CD4-positive, alpha-beta memory T cell (primary cell): Measurements from ENCODE around the gene PTPRD. TPM values are rescaled to one million over a fixed set of nuclear protein-coding genes. Genes with fewer than 3 reads are reported as not detected.

Experiments used
- CTCF ChIA-PET: fragments of 350-600 bp; sonication (Branson Sonifier 250); formaldehyde crosslinking; loops from one replicate; lab custom pipeline; 2021; ENCODE audit warnings: inconsistent platforms; ENCODE audit not compliant: partially characterized antibody; lab: Charles Lee
- POLR2A ChIA-PET: fragments of 350-600 bp; sonication (Branson Sonifier 250); formaldehyde crosslinking; loops from one replicate; lab custom pipeline; 2021; ENCODE audit not compliant: partially characterized antibody; lab: Charles Lee
- DNase-seq, 5 donors: peaks; one replicate each; pipeline versions ENCODE4 v3.0.0 to v3.0.0-alpha.2; 2020 to 2022; ENCODE audit warnings: mixed read lengths in 1 of 5
- H3K27ac ChIP-seq: one replicate; pipeline ENCODE4 v1.7.0; 2013; ENCODE audit warnings: low read depth, low read length
- H3K27me3 ChIP-seq: 2 replicates; pipeline ENCODE4 v1.7.0; 2013; ENCODE audit warnings: mild to moderate bottlenecking, low read length, moderate library complexity; ENCODE audit not compliant: insufficient read depth
- H3K36me3 ChIP-seq: 2 replicates; pipeline ENCODE4 v1.7.0; 2013; ENCODE audit warnings: mild to moderate bottlenecking, low read length, moderate library complexity; ENCODE audit not compliant: insufficient read depth
- H3K4me1 ChIP-seq: 2 replicates; pipeline ENCODE4 v1.7.0; 2013; ENCODE audit warnings: mild to moderate bottlenecking, low read length, moderate library complexity; ENCODE audit not compliant: insufficient read depth
- H3K4me3 ChIP-seq, 2 donors: one replicate each; pipeline ENCODE4 v1.7.0; 2013; ENCODE audit warnings: low read length in 2 of 2, mild to moderate bottlenecking in 1 of 2
- H3K9me3 ChIP-seq, 2 donors: one replicate each; pipeline ENCODE4 v1.7.0; 2013; ENCODE audit warnings: low read length in 2 of 2, control low read depth in 1 of 2; ENCODE audit not compliant: control insufficient read depth in 1 of 2
- H3K27ac Mint-ChIP-seq, 7 donors: one replicate each; pipeline ENCODE4 v1.8.0; 2020 to 2021; ENCODE audit warnings: mixed read lengths in 7 of 7, mild to moderate bottlenecking in 6 of 7, inconsistent platforms in 3 of 7, moderate library complexity in 3 of 7
- H3K27me3 Mint-ChIP-seq, 2 donors: one replicate each; pipeline ENCODE4 v1.8.0; 2020 to 2021; ENCODE audit warnings: mixed read lengths in 2 of 2
- H3K36me3 Mint-ChIP-seq, 2 donors: one replicate each; pipeline ENCODE4 v1.8.0; 2020 to 2021; ENCODE audit warnings: mixed read lengths in 2 of 2, inconsistent platforms in 1 of 2, mild to moderate bottlenecking in 1 of 2
- H3K4me1 Mint-ChIP-seq, 4 donors: one replicate each; pipeline ENCODE4 v1.8.0; 2020 to 2021; ENCODE audit warnings: mixed read lengths in 4 of 4, mild to moderate bottlenecking in 1 of 4
- H3K4me3 Mint-ChIP-seq, 8 donors: one replicate each; pipeline ENCODE4 v1.8.0; 2020 to 2021; ENCODE audit warnings: mixed read lengths in 8 of 8, mild to moderate bottlenecking in 7 of 8, moderate library complexity in 6 of 8, inconsistent platforms in 3 of 8
- H3K9me3 Mint-ChIP-seq, 8 donors: one replicate each; pipeline ENCODE4 v1.8.0; 2020 to 2021; ENCODE audit warnings: mixed read lengths in 8 of 8, mild to moderate bottlenecking in 5 of 8, inconsistent platforms in 3 of 8, moderate library complexity in 1 of 8
- intact Hi-C: fragments of 100-400 bp; cut with micrococcal nuclease; formaldehyde crosslinking; loops from one replicate; pipeline ENCODE4 v1.15.1; 2023
- polyA plus RNA-seq, 2 donors: library from polyadenylated mRNA; unstranded; fragments of 300-500 nt; fragmentation: Illumina TruSeq; gene quantifications; one replicate each; pipeline ENCODE4 v1.2.3, GENCODE V29; 2021
- total RNA-seq, 2 experiments: library from RNA; stranded (reverse); gene quantifications; one replicate each; pipeline ENCODE4 v1.2.3, GENCODE V29; 2021

Gene PTPRD
- total and polyA plus RNA-seq, 4 experiments from 2014 or later: not detected

GRCh38 chr9:9214066-9214465 is 1398.7 kb downstream of the PTPRD start:
- DNase-seq: no peak
- Mint-ChIP-seq H3K4me3 (no peak overlapping the region), H3K9me3 (peaks cover 0 to 6% (median 1%) of the 10 kb centered on the region in 8 donors), H3K36me3 (no peaks in the 10 kb centered on the region), H3K4me1 (no peaks in the 10 kb centered on the region), H3K27ac (no peak overlapping the region), H3K27me3 (no peaks in the 10 kb centered on the region)
- Histone ChIP-seq H3K27ac (no peak overlapping the region), H3K27me3 (no peaks in the 10 kb centered on the region), H3K4me3 (no peak overlapping the region), H3K4me1 (no peaks in the 10 kb centered on the region), H3K9me3 (no peaks in the 10 kb centered on the region), H3K36me3 (no peaks in the 10 kb centered on the region)
- intact Hi-C loops: no loop called here
- ChIA-PET POLR2A (no interaction called here), CTCF (no interaction called here)

- Histone ChIP-seq H3K4me3 (no peak overlapping the region), H3K27me3 (no peaks in the 10 kb centered on the region), H3K9me3 (no peaks in the 10 kb centered on the region), H3K36me3 (no peaks in the 10 kb centered on the region), H3K27ac (no peak overlapping the region), H3K4me1 (no peaks in the 10 kb centered on the region)
- intact Hi-C loops: no loop called here
- no peaks in the 10 kb centered on the region for H3K27me3 Mint-ChIP-seq
- no peak for DNase-seq
- CTCF ChIA-PET: no interaction called here
- H3K4me3 Mint-ChIP-seq: no peak overlapping the region
- no peak overlapping the region for H3K27ac Mint-ChIP-seq
- POLR2A ChIA-PET: no interaction called here
- H3K4me1 Mint-ChIP-seq: no peaks in the 10 kb centered on the region
- no peaks in the 10 kb centered on the region for H3K36me3 Mint-ChIP-seq
- peaks cover 0 to 6% (median 0%) of the 10 kb centered on the region in 8 donors for H3K9me3 Mint-ChIP-seq
Measured at GRCh38 chr9:9212963-9213362, 1399.8 kb downstream of the PTPRD start.

- Mint-ChIP-seq H3K4me1 (no peaks in the 10 kb centered on the region), H3K36me3 (no peaks in the 10 kb centered on the region), H3K9me3 (peaks cover 0 to 5% (median 0%) of the 10 kb centered on the region in 8 donors), H3K27me3 (no peaks in the 10 kb centered on the region), H3K4me3 (no peak overlapping the region), H3K27ac (no peak overlapping the region)
- DNase-seq: no peak
- no peaks in the 10 kb centered on the region for H3K27me3 ChIP-seq
- no peaks in the 10 kb centered on the region for H3K9me3 ChIP-seq
- H3K27ac ChIP-seq: no peak overlapping the region
- H3K36me3 ChIP-seq: no peaks in the 10 kb centered on the region
- H3K4me1 ChIP-seq: no peaks in the 10 kb centered on the region
- intact Hi-C loops: no loop called here
- ChIA-PET POLR2A (no interaction called here), CTCF (no interaction called here)
- H3K4me3 ChIP-seq: no peak overlapping the region
Measured at GRCh38 chr9:9202276-9202675, 1410.5 kb downstream of the PTPRD start.

GRCh38 chr9:9186086-9186485 is 1426.7 kb downstream of the PTPRD start:
- no peak for DNase-seq
- Histone ChIP-seq H3K4me3 (no peak overlapping the region), H3K36me3 (no peaks in the 10 kb centered on the region), H3K27ac (no peak overlapping the region), H3K9me3 (no peaks in the 10 kb centered on the region), H3K27me3 (no peaks in the 10 kb centered on the region), H3K4me1 (no peaks in the 10 kb centered on the region)
- H3K9me3 Mint-ChIP-seq: peaks cover 0 to 10% (median 4%) of the 10 kb centered on the region in 8 donors
- ChIA-PET CTCF (no interaction called here), POLR2A (no interaction called here)
- no peak overlapping the region for H3K4me3 Mint-ChIP-seq
- intact Hi-C loops: no loop called here
- H3K27me3 Mint-ChIP-seq: no peaks in the 10 kb centered on the region
- H3K36me3 Mint-ChIP-seq: no peaks in the 10 kb centered on the region
- no peak overlapping the region for H3K27ac Mint-ChIP-seq
- H3K4me1 Mint-ChIP-seq: no peaks in the 10 kb centered on the region

- H3K9me3 ChIP-seq: no peaks in the 10 kb centered on the region
- H3K27ac ChIP-seq: no peak overlapping the region
- ChIA-PET POLR2A (no interaction called here), CTCF (no interaction called here)
- H3K4me3 ChIP-seq: no peak overlapping the region
- Mint-ChIP-seq H3K9me3 (peaks cover 0 to 7% (median 1%) of the 10 kb centered on the region in 8 donors), H3K4me1 (no peaks in the 10 kb centered on the region), H3K27ac (no peak overlapping the region), H3K36me3 (no peaks in the 10 kb centered on the region), H3K4me3 (no peak overlapping the region), H3K27me3 (no peaks in the 10 kb centered on the region)
- DNase-seq: no peak
- intact Hi-C loops: no loop called here
- H3K27me3 ChIP-seq: no peaks in the 10 kb centered on the region
- no peaks in the 10 kb centered on the region for H3K4me1 ChIP-seq
- H3K36me3 ChIP-seq: no peaks in the 10 kb centered on the region
Measured at GRCh38 chr9:9182431-9182830, 1430.4 kb downstream of the PTPRD start.

GRCh38 chr9:9177081-9177480 is 1435.7 kb downstream of the PTPRD start:
- H3K9me3 Mint-ChIP-seq: peaks cover 0 to 6% (median 2%) of the 10 kb centered on the region in 8 donors
- H3K4me1 Mint-ChIP-seq: no peaks in the 10 kb centered on the region
- Histone ChIP-seq H3K36me3 (no peaks in the 10 kb centered on the region), H3K27ac (no peak overlapping the region), H3K4me1 (no peaks in the 10 kb centered on the region), H3K9me3 (no peaks in the 10 kb centered on the region), H3K4me3 (no peak overlapping the region), H3K27me3 (no peaks in the 10 kb centered on the region)
- POLR2A ChIA-PET: no interaction called here
- no peak overlapping the region for H3K4me3 Mint-ChIP-seq
- intact Hi-C loops: no loop called here
- CTCF ChIA-PET: no interaction called here
- no peaks in the 10 kb centered on the region for H3K27me3 Mint-ChIP-seq
- H3K27ac Mint-ChIP-seq: no peak overlapping the region
- no peak for DNase-seq
- H3K36me3 Mint-ChIP-seq: no peaks in the 10 kb centered on the region

GRCh38 chr9:9174358-9174757 is 1438.4 kb downstream of the PTPRD start:
- H3K36me3 Mint-ChIP-seq: no peaks in the 10 kb centered on the region
- ChIA-PET CTCF (no interaction called here), POLR2A (no interaction called here)
- no peaks in the 10 kb centered on the region for H3K27me3 Mint-ChIP-seq
- DNase-seq: no peak
- H3K9me3 Mint-ChIP-seq: peaks cover 0 to 6% (median 2%) of the 10 kb centered on the region in 8 donors
- H3K27ac Mint-ChIP-seq: no peak overlapping the region
- H3K27me3 ChIP-seq: no peaks in the 10 kb centered on the region
- H3K4me3 Mint-ChIP-seq: no peak overlapping the region
- no peaks in the 10 kb centered on the region for H3K36me3 ChIP-seq
- H3K9me3 ChIP-seq: no peaks in the 10 kb centered on the region
- no peaks in the 10 kb centered on the region for H3K4me1 Mint-ChIP-seq
- H3K27ac ChIP-seq: no peak overlapping the region
- H3K4me1 ChIP-seq: no peaks in the 10 kb centered on the region
- no peak overlapping the region for H3K4me3 ChIP-seq
- intact Hi-C loops: no loop called here

GRCh38 chr9:9173264-9173663 is 1439.5 kb downstream of the PTPRD start:
- POLR2A ChIA-PET: no interaction called here
- no peaks in the 10 kb centered on the region for H3K27me3 ChIP-seq
- intact Hi-C loops: no loop called here
- Mint-ChIP-seq H3K36me3 (no peaks in the 10 kb centered on the region), H3K27ac (no peak overlapping the region), H3K4me3 (no peak overlapping the region), H3K4me1 (no peaks in the 10 kb centered on the region), H3K9me3 (peaks cover 0 to 4% (median 2%) of the 10 kb centered on the region in 8 donors), H3K27me3 (no peaks in the 10 kb centered on the region)
- CTCF ChIA-PET: no interaction called here
- no peaks in the 10 kb centered on the region for H3K9me3 ChIP-seq
- no peaks in the 10 kb centered on the region for H3K36me3 ChIP-seq
- no peaks in the 10 kb centered on the region for H3K4me1 ChIP-seq
- DNase-seq: no peak
- no peak overlapping the region for H3K27ac ChIP-seq
- no peak overlapping the region for H3K4me3 ChIP-seq
